ENCODE data around the gene SPINT3.

The SPINT3 gene

DNA sequence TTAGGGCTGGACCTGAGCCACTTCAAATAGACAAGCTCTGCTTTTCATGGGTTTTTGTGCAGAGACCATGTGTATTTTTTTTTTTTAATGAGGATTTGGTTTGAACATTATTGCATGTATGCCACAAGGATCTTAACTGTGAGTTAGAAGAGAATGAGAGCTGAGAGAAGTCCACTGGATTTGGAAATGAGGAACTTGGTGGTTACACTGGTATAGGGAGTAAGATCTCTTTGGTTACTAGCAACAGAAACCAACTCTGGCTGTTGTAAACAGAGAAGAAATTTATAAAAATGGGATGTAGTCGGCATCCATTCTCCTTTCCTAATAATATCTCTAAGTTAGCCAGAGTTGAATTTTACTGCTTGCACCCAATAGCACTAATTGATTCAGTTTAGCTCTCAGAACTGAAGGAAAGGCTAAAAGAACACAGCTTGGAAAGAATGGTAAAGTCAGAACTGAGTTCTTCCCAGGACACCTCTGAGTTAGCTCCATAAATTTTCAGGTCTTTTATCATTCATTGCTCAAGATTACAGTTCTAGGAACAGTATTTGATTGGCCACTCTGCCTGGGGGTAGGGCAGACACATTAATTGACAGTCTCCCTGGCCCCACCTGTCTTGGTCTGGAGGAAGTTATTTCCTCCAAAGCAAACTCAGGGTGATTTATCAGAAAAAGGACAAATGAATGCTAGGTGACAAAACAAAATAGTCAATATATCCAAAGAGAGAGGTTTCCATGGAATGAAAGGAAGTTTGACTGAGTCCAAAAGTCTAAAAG lies 49.7 kb downstream of the SPINT3 start:
- no peak for DNase-seq (ENCODE audit: low spot score)
- TF ChIP-seq, protein P1, sequence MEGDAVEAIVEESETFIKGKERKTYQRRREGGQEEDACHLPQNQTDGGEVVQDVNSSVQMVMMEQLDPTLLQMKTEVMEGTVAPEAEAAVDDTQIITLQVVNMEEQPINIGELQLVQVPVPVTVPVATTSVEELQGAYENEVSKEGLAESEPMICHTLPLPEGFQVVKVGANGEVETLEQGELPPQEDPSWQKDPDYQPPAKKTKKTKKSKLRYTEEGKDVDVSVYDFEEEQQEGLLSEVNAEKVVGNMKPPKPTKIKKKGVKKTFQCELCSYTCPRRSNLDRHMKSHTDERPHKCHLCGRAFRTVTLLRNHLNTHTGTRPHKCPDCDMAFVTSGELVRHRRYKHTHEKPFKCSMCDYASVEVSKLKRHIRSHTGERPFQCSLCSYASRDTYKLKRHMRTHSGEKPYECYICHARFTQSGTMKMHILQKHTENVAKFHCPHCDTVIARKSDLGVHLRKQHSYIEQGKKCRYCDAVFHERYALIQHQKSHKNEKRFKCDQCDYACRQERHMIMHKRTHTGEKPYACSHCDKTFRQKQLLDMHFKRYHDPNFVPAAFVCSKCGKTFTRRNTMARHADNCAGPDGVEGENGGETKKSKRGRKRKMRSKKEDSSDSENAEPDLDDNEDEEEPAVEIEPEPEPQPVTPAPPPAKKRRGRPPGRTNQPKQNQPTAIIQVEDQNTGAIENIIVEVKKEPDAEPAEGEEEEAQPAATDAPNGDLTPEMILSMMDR (IDR thresholded peaks at IDR 0.05; ENCODE audit: extremely low read depth, insufficient read depth, missing control alignments): no peak
- in situ Hi-C loops (cut with MboI; ENCODE audit: low pct_unique_long_range_greater_than_20kb, low sequenced_read_pairs, unreplicated experiment): loop anchor here (25.0 kb wide), 1 partner anchor 297 kb away; no protein-coding TSS in a partner anchor

DNA sequence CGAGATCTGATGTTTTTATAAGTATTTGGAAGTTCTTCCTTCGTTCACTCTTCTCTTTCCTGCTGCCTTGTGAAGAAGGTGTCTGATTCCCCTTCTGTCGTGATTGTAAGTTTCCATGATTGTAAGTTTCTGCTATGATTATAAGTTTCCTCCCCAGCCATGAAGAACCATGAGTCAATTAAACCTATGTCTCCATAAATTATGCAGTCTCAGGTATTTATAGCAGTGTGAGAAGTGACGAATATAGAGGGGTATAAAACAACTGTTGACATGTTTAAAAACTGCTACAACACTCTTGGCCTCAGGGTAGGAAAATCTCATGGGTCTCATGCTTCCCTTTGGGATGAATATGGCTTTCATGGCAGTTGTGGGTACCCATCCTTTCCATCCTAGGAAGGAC lies 51.7 kb downstream of the SPINT3 start:
- in situ Hi-C loops (cut with MboI; ENCODE audit: low pct_unique_long_range_greater_than_20kb, low sequenced_read_pairs, unreplicated experiment): loop anchor here (25.0 kb wide), 1 partner anchor 299 kb away; no protein-coding TSS in a partner anchor

DNA sequence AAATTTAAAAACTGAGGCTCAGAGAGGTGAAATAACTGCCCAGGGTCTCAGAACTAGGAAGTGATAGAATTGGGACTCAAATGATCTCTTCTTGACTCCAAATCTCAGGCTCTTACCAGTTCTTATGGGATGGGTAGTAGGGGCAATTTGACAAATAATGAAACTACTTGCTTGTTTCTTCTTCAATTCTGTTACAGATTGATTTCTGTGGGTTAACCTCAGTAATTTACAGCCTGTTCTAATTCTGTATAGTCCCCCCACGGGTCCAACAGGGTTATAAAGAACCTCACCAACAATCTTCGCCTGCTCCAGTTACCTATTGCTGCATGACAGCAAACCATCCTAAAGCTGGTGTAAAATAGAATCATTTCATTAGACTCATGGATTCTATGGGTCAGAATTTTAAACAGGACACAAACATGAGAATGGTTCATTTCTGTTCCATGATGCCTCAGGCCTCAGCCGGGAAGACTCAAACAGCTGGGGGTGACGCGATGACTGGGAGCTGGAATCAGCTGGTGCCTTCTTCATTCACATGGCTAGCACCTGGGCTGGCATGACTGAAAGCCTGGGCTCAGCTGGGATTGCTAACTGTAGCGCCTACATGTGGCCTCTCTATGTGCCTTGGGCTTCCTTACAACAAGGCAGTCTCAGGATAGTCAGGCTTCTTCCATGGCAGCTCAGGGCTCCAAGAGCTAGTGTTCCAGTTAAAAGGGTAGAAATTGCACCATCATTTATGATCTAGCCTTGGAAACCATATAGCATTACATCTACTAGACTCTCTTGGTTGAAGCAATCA lies 52.5 kb downstream of the SPINT3 start:
- TF ChIP-seq, protein P1 (IDR thresholded peaks at IDR 0.05; ENCODE audit: extremely low read depth, insufficient read depth, missing control alignments): no peak
- in situ Hi-C loops (cut with MboI; ENCODE audit: low pct_unique_long_range_greater_than_20kb, low sequenced_read_pairs, unreplicated experiment): loop anchor here (25.0 kb wide), 1 partner anchor 299 kb away; no protein-coding TSS in a partner anchor
- no peak for DNase-seq (ENCODE audit: low spot score)

More for the DNA sequence above, 51.7 kb downstream of the SPINT3 start:
- TF ChIP-seq, protein P1 (IDR thresholded peaks at IDR 0.05; ENCODE audit: extremely low read depth, insufficient read depth, missing control alignments): no peak
- no peak for DNase-seq (ENCODE audit: low spot score)

All from GM13977 (cell line).